T follicular helper cell (primary cell): ENCODE results near the gene FAM47E.

Experiments used
- DNase-seq: peaks from one replicate; pipeline ENCODE4 v3.0.0-alpha.2; 2020; ENCODE audit warnings: low read depth

The FAM47E gene

GRCh38 chr4:76301068-76301774, 49.7 kb downstream of the FAM47E start:
- no peak for DNase-seq

GRCh38 chr4:76301775-76302162, 50.2 kb downstream of the FAM47E start:
- no peak for DNase-seq

- DNase-seq, result no peak
Measured at GRCh38 chr4:76302826-76303438, 51.4 kb downstream of the FAM47E start.

- DNase-seq, result no peak
Measured at GRCh38 chr4:76305033-76305687, 53.6 kb downstream of the FAM47E start.

- DNase-seq, result no peak
Measured at GRCh38 chr4:76305971-76306881, 54.7 kb downstream of the FAM47E start, which contains the start of gene STBD1. STBD1 (plus strand) TSS chr4:76306733; CDS start chr4:76306770, 37 bp downstream.

GRCh38 chr4:76306882-76307659, 55.5 kb downstream of the FAM47E start:
- no peak for DNase-seq

GRCh38 chr4:76307660-76308014, 56.1 kb downstream of the FAM47E start:
- DNase-seq, result no peak

GRCh38 chr4:76308548-76308947, 57.0 kb downstream of the FAM47E start:
- DNase-seq, result no peak

- no peak for DNase-seq
Measured at GRCh38 chr4:76309939-76310550, 58.5 kb downstream of the FAM47E start.

GRCh38 chr4:76310683-76311082, 59.2 kb downstream of the FAM47E start:
- DNase-seq, result no peak

- DNase-seq, result no peak
Measured at GRCh38 chr4:76311896-76312331, 60.4 kb downstream of the FAM47E start.

GRCh38 chr4:76312457-76312856, 60.9 kb downstream of the FAM47E start:
- DNase-seq, result no peak

GRCh38 chr4:76313547-76313946, 62.0 kb downstream of the FAM47E start:
- DNase-seq, result no peak

GRCh38 chr4:76315267-76315918, 63.9 kb downstream of the FAM47E start:
- no peak for DNase-seq

GRCh38 chr4:76316131-76316530, 64.6 kb downstream of the FAM47E start:
- DNase-seq, result no peak

- no peak for DNase-seq
Measured at GRCh38 chr4:76322236-76322635, 70.7 kb downstream of the FAM47E start.

- DNase-seq, result no peak
Measured at GRCh38 chr4:76325072-76325471, 73.6 kb downstream of the FAM47E start.

GRCh38 chr4:76326515-76326914, 75.0 kb downstream of the FAM47E start:
- no peak for DNase-seq
